Vagina (tissue), 2 donors: ENCODE data around the gene PIP5KL1.

Source experiments
- CTCF ChIP-seq, 3 experiments: fragments of 450-650 bp in 2 of 3; fragments of 200-600 bp in 1 of 3; sonication (generic) in 1 of 3; IDR thresholded peaks; one replicate each; pipeline ENCODE4 v1.5.1; 2017 to 2019; ENCODE audit warnings: antibody characterized with exemption in 3 of 3, mild to moderate bottlenecking in 2 of 3, moderate library complexity in 2 of 3
- POLR2A ChIP-seq, 2 donors: fragments of 450-650 bp; IDR thresholded peaks; one replicate each; pipeline ENCODE4 v1.6.1; 2017; ENCODE audit warnings: antibody characterized with exemption in 2 of 2, mild to moderate bottlenecking in 2 of 2, moderate library complexity in 2 of 2
- POLR2AphosphoS5 ChIP-seq, 2 donors: sonication (generic); formaldehyde crosslinking; IDR thresholded peaks; one replicate each; pipeline ENCODE4 v1.9.0; 2017; ENCODE audit warnings: antibody characterized with exemption in 2 of 2, mild to moderate bottlenecking in 2 of 2, low read depth in 1 of 2; ENCODE audit not compliant: insufficient read depth in 1 of 2

GRCh38 chr9:127959841-127960409, 29.3 kb upstream of the PIP5KL1 start:
- TF ChIP-seq CTCF (IDR thresholded peaks at IDR 0.05) (no peak), POLR2AphosphoS5 (IDR thresholded peaks at IDR 0.05; ENCODE audit: insufficient read depth in 1 of 2, low read depth in 1 of 2) (no peak), POLR2A (IDR thresholded peaks at IDR 0.05) (no peak)
